HepG2 (cell line): ENCODE measurements around the gene DLST. TPM values are rescaled to one million over a fixed set of nuclear protein-coding genes. Genes with fewer than 3 reads are reported as not detected.

Experiments used
- ATAC-seq: fragments of 200-7000 bp; cut with Tn5 transposase; 3 replicates; pipeline ENCODE4 v1.9.1; 2020; ENCODE audit warnings: mild to moderate bottlenecking, moderate library complexity
- BruUV-seq: library from RNA; stranded (reverse); fragments of 400-500 nt; replicated peaks from 2 replicates; lab custom pipeline; 2021; lab: Mats Ljungman, UMichigan
- CTCF ChIA-PET: fragments of 300-600 bp; formaldehyde crosslinking; extraction: SDS; loops from one replicate; lab custom pipeline; 2021; ENCODE audit warnings: low total read pairs, inconsistent platforms, low intra/inter-chr PET ratio; lab: Yijun Ruan, JAX
- POLR2A ChIA-PET: fragments of 350-600 bp; sonication (Branson Sonifier 250); formaldehyde crosslinking; loops from one replicate; lab custom pipeline; 2020; ENCODE audit warnings: antibody characterized with exemption, inconsistent platforms; lab: Yijun Ruan, JAX
- DNase-seq: peaks from one replicate; pipeline ENCODE4 v3.0.0-alpha.2; 2015; ENCODE audit warnings: low spot score
- FAIRE-seq: peaks from 3 replicates; lab custom pipeline; 2011; peaks lifted over from hg19 to GRCh38; lab: Jason Lieb, UNC
- H2AFZ ChIP-seq: one replicate; pipeline ENCODE4 v1.6.1; 2011; ENCODE audit warnings: low read length, inconsistent platforms
- H3K27ac ChIP-seq: fragments of 300-600 bp; 3 replicates; pipeline ENCODE4 v1.8.0; 2011; ENCODE audit warnings: mixed run types, mild to moderate bottlenecking, mixed read lengths, low read length, inconsistent platforms; ENCODE audit not compliant: insufficient read depth; ENCODE audit errors: extremely low read length
- H3K27me3 ChIP-seq, 2 experiments: fragments of 200-600 bp in 1 of 2; 2 replicates in 1 of 2; 3 replicates in 1 of 2; pipeline versions ENCODE4 v1.6.0 to v1.8.0; 2011; ENCODE audit warnings: low read length in 2 of 2, mild to moderate bottlenecking in 2 of 2, moderate library complexity in 2 of 2, inconsistent platforms in 1 of 2; ENCODE audit not compliant: insufficient read depth in 2 of 2, control insufficient read depth in 1 of 2
- H3K36me3 ChIP-seq, 2 experiments: fragments of 200-600 bp in 1 of 2; replicated peaks in 1 of 2; 2 replicates in 1 of 2; 3 replicates in 1 of 2; pipeline versions ENCODE4 v1.5.1 to v1.8.0; 2011; ENCODE audit warnings: low read length in 2 of 2, inconsistent platforms in 1 of 2; ENCODE audit not compliant: insufficient read depth in 2 of 2, control insufficient read depth in 1 of 2
- H3K4me1 ChIP-seq: 2 replicates; pipeline ENCODE4 v1.5.1; 2012; ENCODE audit warnings: low read length, inconsistent platforms; ENCODE audit not compliant: insufficient read depth
- H3K4me2 ChIP-seq: 2 replicates; pipeline ENCODE4 v1.6.0; 2011; ENCODE audit warnings: low read depth, low read length, inconsistent platforms
- H3K4me3 ChIP-seq, 3 experiments: fragments of 200-600 bp in 1 of 3; sonication (generic), shearing (Covaris generic) in 1 of 3; replicated peaks in 1 of 3; 2 replicates each; pipeline ENCODE4 v1.5.1; 2011 to 2016; ENCODE audit warnings: low read length in 3 of 3, inconsistent platforms in 2 of 3, low read depth in 2 of 3, mild to moderate bottlenecking in 2 of 3, control low read depth in 1 of 3, mixed read lengths in 1 of 3; ENCODE audit not compliant: insufficient read depth in 1 of 3
- H3K79me2 ChIP-seq: one replicate; pipeline ENCODE4 v1.6.1; 2011; ENCODE audit warnings: low read length, inconsistent platforms; ENCODE audit not compliant: insufficient read depth
- H3K9ac ChIP-seq: 2 replicates; pipeline ENCODE4 v1.6.0; 2011; ENCODE audit warnings: mild to moderate bottlenecking, low read depth, low read length, inconsistent platforms; ENCODE audit not compliant: insufficient read depth
- H3K9me3 ChIP-seq: 2 replicates; pipeline ENCODE4 v1.5.1; 2012; ENCODE audit warnings: mild to moderate bottlenecking, low read length
- H4K20me1 ChIP-seq: 2 replicates; pipeline ENCODE4 v1.6.0; 2011; ENCODE audit warnings: inconsistent platforms, mild to moderate bottlenecking, low read length, moderate library complexity; ENCODE audit not compliant: insufficient read depth
- AGO1 ChIP-seq: fragments of 200-400 bp; formaldehyde crosslinking; IDR thresholded peaks from 2 replicates; pipeline ENCODE4 v1.6.1; 2017; ENCODE audit warnings: mild to moderate bottlenecking, low read depth, low read length, moderate library complexity; ENCODE audit not compliant: poor library complexity, severe bottlenecking
- CEBPB ChIP-seq: IDR thresholded peaks from 2 replicates; pipeline ENCODE4 v1.6.1; 2011; ENCODE audit warnings: low read depth, low read length, improper control_type of control experiment, borderline replicate concordance
- CEBPG ChIP-seq: IDR thresholded peaks from 2 replicates; pipeline ENCODE4 v1.6.1; 2016
- CHD4 ChIP-seq: fragments of 200-600 bp; sonication (generic); IDR thresholded peaks from 2 replicates; pipeline ENCODE4 v1.7.0; 2017; ENCODE audit warnings: mild to moderate bottlenecking, low read length, borderline replicate concordance
- KDM2A ChIP-seq: sonication (generic); formaldehyde crosslinking; IDR thresholded peaks from 2 replicates; pipeline ENCODE4 v1.4.0; 2020; ENCODE audit warnings: low read depth, missing genetic modification reagents, borderline replicate concordance
- PHF21A ChIP-seq: sonication (generic); formaldehyde crosslinking; IDR thresholded peaks from 2 replicates; pipeline ENCODE4 v1.5.0; 2020; ENCODE audit warnings: mild to moderate bottlenecking, missing genetic modification reagents
- PTBP1 ChIP-seq: fragments of 200-400 bp; formaldehyde crosslinking; IDR thresholded peaks from 2 replicates; pipeline ENCODE4 v1.6.1; 2018; ENCODE audit warnings: low read length, low read depth; ENCODE audit not compliant: poor library complexity, severe bottlenecking
- RAD51 ChIP-seq: fragments of 450-650 bp; IDR thresholded peaks from 2 replicates; pipeline ENCODE4 v1.6.1; 2016; ENCODE audit warnings: borderline replicate concordance
- ZMYM3 ChIP-seq: sonication (generic); formaldehyde crosslinking; IDR thresholded peaks from 2 replicates; pipeline ENCODE4 v1.5.1; 2020; ENCODE audit warnings: mild to moderate bottlenecking, missing genetic modification reagents
- ZNF546 ChIP-seq: sonication (generic); formaldehyde crosslinking; conservative IDR thresholded peaks from 2 replicates; pipeline ENCODE4 v1.8.1; 2023; ENCODE audit warnings: mild to moderate bottlenecking, missing genetic modification reagents
- ZNF607 ChIP-seq: sonication (generic); formaldehyde crosslinking; IDR thresholded peaks from 2 replicates; pipeline ENCODE4 v1.5.1; 2020; ENCODE audit warnings: missing genetic modification reagents, mild to moderate bottlenecking, borderline replicate concordance
- ZNF724P ChIP-seq: sonication (generic); formaldehyde crosslinking; IDR thresholded peaks from 2 replicates; pipeline ENCODE4 v1.8.0; 2022; ENCODE audit warnings: missing genetic modification reagents, borderline replicate concordance
- ZNF790 ChIP-seq: sonication (generic); formaldehyde crosslinking; IDR thresholded peaks from 2 replicates; pipeline ENCODE4 v1.8.0; 2022; ENCODE audit warnings: missing genetic modification reagents, mild to moderate bottlenecking, borderline replicate concordance
- WGBS: methylation state at CpG from one replicate; pipeline ENCODE4 v1.1.6; 2017; ENCODE audit warnings: low lambda C conversion rate; 5-methylcytosine and 5-hydroxymethylcytosine counted together
- in situ Hi-C: cut with HindIII; loops from 2 replicates; pipeline ENCODE4 v1.10.0; 2017; ENCODE audit warnings: low pct_unique_long_range_greater_than_20kb; ENCODE audit not compliant: extremely low pct_ligation_motif_present
- intact Hi-C: fragments of 100-400 bp; cut with micrococcal nuclease; formaldehyde crosslinking; loops from one replicate; pipeline ENCODE4 v1.10.0; 2022; ENCODE audit not compliant: unreplicated experiment
- polyA plus RNA-seq, 8 experiments: library from polyadenylated mRNA; depleted of rRNA in 3 of 8; stranded (reverse) in 7 of 8; unstranded in 1 of 8; fragments of >200 nt; fragmentation: Illumina TruSeq in 4 of 8; extraction: Trizol in 4 of 8; gene quantifications; 2 replicates each; pipeline versions ENCODE4 v1.2.1 to v1.2.3, GENCODE V29; 2011 to 2016; ENCODE audit warnings: low read depth in 4 of 8, missing spikeins in 1 of 8, mixed read lengths in 1 of 8; ENCODE audit not compliant: insufficient read depth in 1 of 8
- total RNA-seq, 5 experiments: library from RNA; depleted of rRNA; stranded (reverse); fragments of >200 nt; fragmentation: Illumina TruSeq; extraction: Trizol; gene quantifications; 2 replicates each; pipeline ENCODE4 v1.2.3, GENCODE V29; 2016; ENCODE audit warnings: low read depth in 1 of 5
- TF ChIP-seq, protein P1 (sequence below): sonication (generic); formaldehyde crosslinking; IDR thresholded peaks from 2 replicates; pipeline ENCODE4 v1.4.0; 2020; ENCODE audit warnings: low read depth, mild to moderate bottlenecking, missing genetic modification reagents
- TF ChIP-seq, protein P2 (sequence below): sonication (generic); formaldehyde crosslinking; IDR thresholded peaks from 2 replicates; pipeline ENCODE4 v1.5.0; 2020; ENCODE audit warnings: mild to moderate bottlenecking, missing genetic modification reagents

Gene DLST
- total and polyA plus RNA-seq, 2 of the 13 experiments (the other 11 are each of a cell fraction or from before 2014, with no cell fraction given): 56.5 to 94.3 TPM

DNA sequence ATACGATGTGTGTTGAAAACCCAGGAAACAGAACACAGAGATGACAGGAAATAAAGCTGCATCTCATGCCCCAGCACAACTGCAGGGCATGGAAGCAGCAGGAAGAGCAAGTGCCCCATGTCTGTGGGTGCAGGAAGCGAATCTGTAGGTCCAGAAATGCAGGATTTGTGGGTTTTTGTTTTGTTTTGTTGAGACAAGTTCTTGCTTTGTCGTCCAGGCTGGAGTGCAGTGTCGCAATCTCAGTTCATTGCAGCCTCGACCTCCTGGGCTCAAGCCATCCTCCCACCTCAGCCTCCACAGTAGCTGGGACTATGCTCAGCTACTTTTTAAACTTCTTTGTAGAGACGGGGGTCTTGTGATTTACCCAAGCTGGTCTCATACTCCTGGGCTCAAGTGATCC is 47.5 kb downstream of the DLST start:
- no peak overlapping the region for H3K4me3 ChIP-seq
- H3K36me3 ChIP-seq: no peaks in the 10 kb centered on the region
- CTCF ChIA-PET: no interaction called here
- H3K4me1 ChIP-seq: peaks cover 27% of the 10 kb centered on the region
- no peak for FAIRE-seq
- in situ Hi-C loops (no loop called here), intact Hi-C loops (no loop called here)
- POLR2A ChIA-PET: no interaction called here
- no peak overlapping the region for H3K4me2 ChIP-seq
- H4K20me1 ChIP-seq: no peaks in the 10 kb centered on the region
- peaks cover 0 to 2% of the 10 kb centered on the region in 2 experiments; a peak in 2 of 5 replicates for H3K27me3 ChIP-seq
- no peak overlapping the region for H2AFZ ChIP-seq
- TF ChIP-seq PHF21A (CRISPR knock-in tag) (no peak), RAD51 (no peak), AGO1 (no peak), ZMYM3 (CRISPR knock-in tag) (peak; percentile 66), ZNF724P (no peak), CEBPG (CRISPR knock-in tag) (peak; percentile 50), KDM2A (CRISPR knock-in tag) (no peak), ZNF546 (CRISPR knock-in tag) (no peak), ZNF790 (CRISPR knock-in tag) (no peak), CHD4 (no peak), ZNF607 (CRISPR knock-in tag) (no peak), CEBPB (peak; percentile 77), PTBP1 (no peak)
- TF ChIP-seq, protein P1, sequence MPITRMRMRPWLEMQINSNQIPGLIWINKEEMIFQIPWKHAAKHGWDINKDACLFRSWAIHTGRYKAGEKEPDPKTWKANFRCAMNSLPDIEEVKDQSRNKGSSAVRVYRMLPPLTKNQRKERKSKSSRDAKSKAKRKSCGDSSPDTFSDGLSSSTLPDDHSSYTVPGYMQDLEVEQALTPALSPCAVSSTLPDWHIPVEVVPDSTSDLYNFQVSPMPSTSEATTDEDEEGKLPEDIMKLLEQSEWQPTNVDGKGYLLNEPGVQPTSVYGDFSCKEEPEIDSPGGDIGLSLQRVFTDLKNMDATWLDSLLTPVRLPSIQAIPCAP (CRISPR knock-in tag): no peak
- TF ChIP-seq, protein P2, sequence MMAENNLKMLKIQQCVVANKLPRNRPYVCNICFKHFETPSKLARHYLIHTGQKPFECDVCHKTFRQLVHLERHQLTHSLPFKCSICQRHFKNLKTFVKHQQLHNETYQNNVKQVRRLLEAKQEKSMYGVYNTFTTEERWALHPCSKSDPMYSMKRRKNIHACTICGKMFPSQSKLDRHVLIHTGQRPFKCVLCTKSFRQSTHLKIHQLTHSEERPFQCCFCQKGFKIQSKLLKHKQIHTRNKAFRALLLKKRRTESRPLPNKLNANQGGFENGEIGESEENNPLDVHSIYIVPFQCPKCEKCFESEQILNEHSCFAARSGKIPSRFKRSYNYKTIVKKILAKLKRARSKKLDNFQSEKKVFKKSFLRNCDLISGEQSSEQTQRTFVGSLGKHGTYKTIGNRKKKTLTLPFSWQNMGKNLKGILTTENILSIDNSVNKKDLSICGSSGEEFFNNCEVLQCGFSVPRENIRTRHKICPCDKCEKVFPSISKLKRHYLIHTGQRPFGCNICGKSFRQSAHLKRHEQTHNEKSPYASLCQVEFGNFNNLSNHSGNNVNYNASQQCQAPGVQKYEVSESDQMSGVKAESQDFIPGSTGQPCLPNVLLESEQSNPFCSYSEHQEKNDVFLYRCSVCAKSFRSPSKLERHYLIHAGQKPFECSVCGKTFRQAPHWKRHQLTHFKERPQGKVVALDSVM (CRISPR knock-in tag): peak; percentile 97
- WGBS: 16% methylated on average over 6 of the region's 6 CpGs
- no peak for DNase-seq
- no peak for ATAC-seq
- no peaks in the 10 kb centered on the region for H3K79me2 ChIP-seq
- BruUV-seq: no TSS peak
- no peaks in the 10 kb centered on the region for H3K9me3 ChIP-seq
- no peak overlapping the region for H3K27ac ChIP-seq
- H3K9ac ChIP-seq: no peak overlapping the region
